WERI-Rb-1 (cell line): ENCODE data around the gene GNG3.
"Not testable (repeated sequence)": the region's sequence is repeated elsewhere in the genome, so short reads cannot be mapped to it uniquely, and the experiment has no call there.

ENCODE experiments used
- DNase-seq: peaks from one replicate; pipeline ENCODE4 v3.0.0-alpha.2; 2020
- H3K27ac ChIP-seq: fragments of 250-450 bp; sonication (Bioruptor Pico); 2 replicates; pipeline ENCODE4 v1.5.1; 2020; ENCODE audit warnings: mild to moderate bottlenecking, moderate library complexity
- H3K27me3 ChIP-seq: fragments of 250-450 bp; sonication (Bioruptor Pico); 2 replicates; pipeline ENCODE4 v1.5.1; 2021; ENCODE audit warnings: mild to moderate bottlenecking, low read depth, moderate library complexity; ENCODE audit not compliant: insufficient read depth, severe bottlenecking
- H3K36me3 ChIP-seq: fragments of 250-450 bp; sonication (Bioruptor Pico); 2 replicates; pipeline ENCODE4 v1.5.1; 2020; ENCODE audit warnings: mild to moderate bottlenecking, moderate library complexity
- H3K4me3 ChIP-seq: 2 replicates; pipeline ENCODE4 v1.5.1; 2011; ENCODE audit warnings: low read depth, mild to moderate bottlenecking, control low read depth, low read length
- H3K9me3 ChIP-seq: fragments of 250-450 bp; sonication (Bioruptor Pico); 2 replicates; pipeline ENCODE4 v1.5.1; 2021; ENCODE audit warnings: mild to moderate bottlenecking, moderate library complexity; ENCODE audit not compliant: severe bottlenecking
- CTCF ChIP-seq: IDR thresholded peaks from 2 replicates; pipeline ENCODE4 v1.5.1; 2011; ENCODE audit warnings: low read depth, mild to moderate bottlenecking, control low read depth, inconsistent platforms, low read length

The GNG3 gene

GRCh38 chr11:62667460-62667859 is 40.0 kb upstream of the GNG3 start:
- no peak for DNase-seq
- Histone ChIP-seq H3K4me3 (no peak overlapping the region), H3K27ac (peak overlapping the region; percentile 87), H3K9me3 (no peaks in the 10 kb centered on the region), H3K27me3 (no peaks in the 10 kb centered on the region), H3K36me3 (peaks cover 44% of the 10 kb centered on the region)
- no peak for TF ChIP-seq CTCF

GRCh38 chr11:62669420-62670161 is 37.9 kb upstream of the GNG3 start:
- no peak for TF ChIP-seq CTCF
- Histone ChIP-seq H3K27me3 (no peaks in the 10 kb centered on the region), H3K27ac (peak overlapping the region; percentile 88), H3K4me3 (peak overlapping the region; percentile 34), H3K9me3 (no peaks in the 10 kb centered on the region), H3K36me3 (peaks cover 53% of the 10 kb centered on the region)
- DNase-seq: peak; percentile 79

- Histone ChIP-seq H3K27me3 (no peaks in the 10 kb centered on the region), H3K36me3 (peaks cover 58% of the 10 kb centered on the region), H3K27ac (peak overlapping the region; percentile 88), H3K9me3 (no peaks in the 10 kb centered on the region), H3K4me3 (peak overlapping the region; percentile 93)
- no peak for DNase-seq
- TF ChIP-seq CTCF: no peak
Observed at GRCh38 chr11:62671236-62671607, 36.3 kb upstream of the GNG3 start.

- Histone ChIP-seq H3K36me3 (peaks cover 58% of the 10 kb centered on the region), H3K27ac (peak within 1 kb of the TSS; percentile 88), H3K27me3 (no peaks in the 10 kb centered on the region), H3K4me3 (peak within 1 kb of the TSS; percentile 93), H3K9me3 (no peaks in the 10 kb centered on the region)
- no peak for TF ChIP-seq CTCF
- DNase-seq: peak; percentile 88
Observed at GRCh38 chr11:62671608-62672389, 35.7 kb upstream of the GNG3 start, which contains the start of the genes LBHD1 and UQCC3. LBHD1 (minus strand) TSS chr11:62672267; CDS start chr11:62670031, 2,236 bp downstream. UQCC3 (plus strand) TSS chr11:62671673; CDS start chr11:62671746, 73 bp downstream.

- no peak for DNase-seq
- Histone ChIP-seq H3K9me3 (no peaks in the 10 kb centered on the region), H3K27ac (peak overlapping the region; percentile 38), H3K27me3 (no peaks in the 10 kb centered on the region), H3K4me3 (no peak overlapping the region), H3K36me3 (peaks cover 58% of the 10 kb centered on the region)
- no peak for TF ChIP-seq CTCF
Observed at GRCh38 chr11:62673196-62673525, 34.3 kb upstream of the GNG3 start.

- DNase-seq, H3K4me3 ChIP-seq, H3K27ac ChIP-seq, H3K27me3 ChIP-seq, H3K9me3 ChIP-seq: not testable (repeated sequence)
- H3K36me3 ChIP-seq: peaks cover 61% of the 10 kb centered on the region
Observed at GRCh38 chr11:62675415-62675814, 32.1 kb upstream of the GNG3 start.
